Testis (tissue), 3 donors: Measurements from ENCODE around the gene EXOC3L1. TPM values are rescaled to one million over a fixed set of nuclear protein-coding genes. Genes with fewer than 3 reads are reported as not detected.

Experiments
- DNase-seq: peaks from one replicate; pipeline ENCODE4 v3.0.0-alpha.2; 2019
- H3K27ac ChIP-seq, 2 donors: fragments of 200-600 bp; sonication (generic); one replicate each; pipeline ENCODE4 v1.5.1; 2019
- H3K27me3 ChIP-seq: fragments of 200-600 bp; sonication (generic); one replicate; pipeline ENCODE4 v1.5.1; 2019
- H3K36me3 ChIP-seq: fragments of 200-600 bp; sonication (generic); one replicate; pipeline ENCODE4 v1.5.1; 2017; ENCODE audit warnings: low read depth; ENCODE audit errors: missing control alignments
- H3K4me1 ChIP-seq: fragments of 200-600 bp; sonication (generic); one replicate; pipeline ENCODE4 v1.5.1; 2019
- H3K4me3 ChIP-seq, 2 donors: fragments of 200-600 bp; sonication (generic); one replicate each; pipeline ENCODE4 v1.5.1; 2017 to 2019
- H3K9me3 ChIP-seq: fragments of 200-600 bp; sonication (generic); one replicate; pipeline ENCODE4 v1.5.1; 2017
- CTCF ChIP-seq, 3 experiments: fragments of 450-650 bp in 2 of 3; fragments of 200-600 bp in 1 of 3; sonication (generic) in 1 of 3; IDR thresholded peaks; one replicate each; pipeline ENCODE4 v1.5.1; 2016 to 2019; ENCODE audit warnings: antibody characterized with exemption in 3 of 3, mild to moderate bottlenecking in 2 of 3, moderate library complexity in 1 of 3
- POLR2A ChIP-seq: fragments of 450-650 bp; IDR thresholded peaks from one replicate; pipeline ENCODE4 v1.6.1; 2017; ENCODE audit warnings: antibody characterized with exemption, mild to moderate bottlenecking, moderate library complexity
- WGBS, 2 donors: methylation state at CpG; one replicate each; pipeline ENCODE4 v1.1.5; 2018; 5-methylcytosine and 5-hydroxymethylcytosine counted together
- intact Hi-C: fragments of 100-400 bp; cut with DNase I; formaldehyde crosslinking; loops from one replicate; pipeline ENCODE4 v1.15.1; 2023; ENCODE audit warnings: low total_unique reads
- polyA plus RNA-seq: library from polyadenylated mRNA; stranded (reverse); fragments of 350-450 nt; fragmentation: Illumina TruSeq; extraction: RNeasy Lipid Tissue Mini Kit (QIAGEN cat#74804); gene quantifications from one replicate; pipeline ENCODE4 v1.2.3, GENCODE V29; 2014; ENCODE audit warnings: low read depth, low replicate concordance; ENCODE audit not compliant: insufficient read depth
- total RNA-seq, 2 donors: library from RNA; depleted of rRNA; stranded (reverse); fragments of >200 nt; gene quantifications; one replicate each; pipeline ENCODE4 v1.2.3, GENCODE V29; 2016

EXOC3L1 gene
- total and polyA plus RNA-seq, 3 donors from 2014 or later, result 2.6 to 9.0 (median 5.1) TPM

- intact Hi-C loops, result no loop called here
- WGBS, 2 donors, result 79 to 80% methylated on average over 2 of the region's 2 CpGs
- TF ChIP-seq POLR2A (no peak), CTCF (IDR thresholded peaks at IDR 0.05) (no peak)
- Histone ChIP-seq H3K4me3 (no peak overlapping the region), H3K27me3 (no peaks in the 10 kb centered on the region), H3K36me3 (no peaks in the 10 kb centered on the region), H3K4me1 (peaks cover 29% of the 10 kb centered on the region), H3K27ac (no peak overlapping the region), H3K9me3 (no peaks in the 10 kb centered on the region)
- no peak for DNase-seq
These were observed 7.6 kb downstream of the EXOC3L1 start for GRCh38 chr16:67182288-67182687.

GRCh38 chr16:67181346-67181745 lies 8.6 kb downstream of the EXOC3L1 start:
- no peaks in the 10 kb centered on the region for H3K27me3 ChIP-seq
- peaks cover 24% of the 10 kb centered on the region for H3K4me1 ChIP-seq
- no peaks in the 10 kb centered on the region for H3K36me3 ChIP-seq
- no peak overlapping the region for H3K4me3 ChIP-seq
- intact Hi-C loops, result no loop called here
- WGBS, 2 donors, result 38 to 55% methylated on average over 2 of the region's 2 CpGs
- peak overlapping the region; percentile 6 to 56 for H3K27ac ChIP-seq
- no peaks in the 10 kb centered on the region for H3K9me3 ChIP-seq
- no peak for TF ChIP-seq CTCF (IDR thresholded peaks at IDR 0.05)
- no peak for TF ChIP-seq POLR2A
- no peak for DNase-seq

GRCh38 chr16:67180166-67180565 lies 9.8 kb downstream of the EXOC3L1 start:
- no peak overlapping the region for H3K27ac ChIP-seq
- no peaks in the 10 kb centered on the region for H3K27me3 ChIP-seq
- H3K36me3 ChIP-seq, result no peaks in the 10 kb centered on the region
- no peak for DNase-seq
- H3K4me3 ChIP-seq, result no peak overlapping the region
- no peaks in the 10 kb centered on the region for H3K9me3 ChIP-seq
- intact Hi-C loops, result no loop called here
- TF ChIP-seq POLR2A (no peak), CTCF (IDR thresholded peaks at IDR 0.05) (no peak)
- peaks cover 14% of the 10 kb centered on the region for H3K4me1 ChIP-seq
- 95 to 100% methylated on average over 1 to 16 of the region's 16 CpGs for WGBS, 2 donors

- H3K4me1 ChIP-seq, result peaks cover 11% of the 10 kb centered on the region
- intact Hi-C loops, result no loop called here
- WGBS, 2 donors, result 90 to 94% methylated on average over 9 to 13 of the region's 13 CpGs
- H3K27ac ChIP-seq, result no peak overlapping the region
- no peaks in the 10 kb centered on the region for H3K9me3 ChIP-seq
- H3K4me3 ChIP-seq, result no peak overlapping the region
- no peak for DNase-seq
- no peaks in the 10 kb centered on the region for H3K27me3 ChIP-seq
- H3K36me3 ChIP-seq, result no peaks in the 10 kb centered on the region
- TF ChIP-seq CTCF (IDR thresholded peaks at IDR 0.05), result no peak
These were observed 10.4 kb downstream of the EXOC3L1 start for GRCh38 chr16:67179421-67180080.
